Mammary epithelial cell (primary cell): ENCODE data around the gene CRIM1.

Experiments used
- CTCF ChIP-seq, 2 donors: IDR thresholded peaks in 1 of 2; conservative IDR thresholded peaks in 1 of 2; 2 replicates each; pipeline ENCODE4 v1.5.1; 2011 to 2012; ENCODE audit warnings: inconsistent platforms in 2 of 2, low read length in 2 of 2, mild to moderate bottlenecking in 2 of 2, control low read depth in 1 of 2, low read depth in 1 of 2; ENCODE audit not compliant: insufficient read depth in 1 of 2; ENCODE audit errors: extremely low read depth in 1 of 2
- EZH2 ChIP-seq: IDR thresholded peaks from 2 replicates; pipeline ENCODE4 v1.6.1; 2012; ENCODE audit warnings: low read length, inconsistent platforms, borderline replicate concordance

- TF ChIP-seq CTCF (conservative IDR thresholded peaks at IDR 0.05 in 1 of 2, IDR thresholded peaks at IDR 0.05 in 1 of 2; ENCODE audit: extremely low read depth in 1 of 2, insufficient read depth in 1 of 2, low read depth in 1 of 2, low read length in 2 of 2) (no peak), EZH2 (no peak)
Measured at GRCh38 chr2:36446294-36446693, 90.7 kb downstream of the CRIM1 start.
